HG02588 (cell line): Measurements from ENCODE around the gene KRTAP3-3.

Experiments used
- ATAC-seq: cut with Tn5 transposase; IDR thresholded peaks from one replicate; pipeline ENCODE4 v1.9.1; 2021; ENCODE audit warnings: mild to moderate bottlenecking, moderate library complexity; ENCODE audit not compliant: unreplicated experiment

Gene KRTAP3-3

GRCh38 chr17:40961591-40961990, 32.4 kb downstream of the KRTAP3-3 start:
- ATAC-seq = no peak

- no peak for ATAC-seq
Observed at GRCh38 chr17:40960144-40960543, 33.8 kb downstream of the KRTAP3-3 start.

GRCh38 chr17:40958086-40958953, 35.6 kb downstream of the KRTAP3-3 start:
- ATAC-seq = no peak

GRCh38 chr17:40956401-40957254, 37.3 kb downstream of the KRTAP3-3 start:
- no peak for ATAC-seq

DNA sequence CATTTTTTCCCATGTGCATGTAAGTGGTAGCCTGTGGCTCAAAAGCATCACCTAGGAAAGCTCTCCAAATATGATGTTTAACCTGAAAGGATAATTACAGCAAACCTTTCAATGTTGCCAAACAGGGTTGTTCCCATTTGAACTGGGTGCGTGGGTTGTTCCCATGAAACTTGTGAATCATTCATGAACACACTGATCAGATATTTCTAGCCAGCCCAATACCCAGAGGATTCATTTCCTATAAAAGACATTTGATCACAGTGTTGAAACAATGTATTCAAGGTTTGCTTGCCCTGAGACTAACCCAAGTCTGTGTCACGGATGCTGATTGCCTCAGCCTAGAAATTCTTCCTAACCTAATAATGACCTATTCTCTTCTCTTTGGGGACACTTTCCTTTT, 40.1 kb downstream of the KRTAP3-3 start:
- no peak for ATAC-seq

DNA sequence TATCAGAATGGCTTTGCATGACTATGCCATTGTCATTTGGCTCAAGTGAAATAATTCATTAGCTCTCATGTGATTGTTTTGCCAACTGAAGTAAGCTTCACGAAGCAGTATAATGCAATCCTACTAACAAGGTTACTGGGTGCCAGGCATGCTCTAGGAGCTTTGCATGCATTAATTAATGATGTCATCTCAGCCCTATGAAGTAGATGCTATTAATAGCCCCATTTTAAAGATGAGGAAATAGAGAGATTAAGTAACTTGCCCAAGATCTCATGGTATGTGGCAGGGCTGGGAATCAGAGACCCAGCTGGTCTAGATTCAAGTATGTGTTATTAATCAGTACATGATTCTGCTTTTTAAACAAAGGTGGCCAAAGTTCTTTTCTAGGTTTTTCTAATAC, 41.3 kb downstream of the KRTAP3-3 start:
- ATAC-seq = no peak

DNA sequence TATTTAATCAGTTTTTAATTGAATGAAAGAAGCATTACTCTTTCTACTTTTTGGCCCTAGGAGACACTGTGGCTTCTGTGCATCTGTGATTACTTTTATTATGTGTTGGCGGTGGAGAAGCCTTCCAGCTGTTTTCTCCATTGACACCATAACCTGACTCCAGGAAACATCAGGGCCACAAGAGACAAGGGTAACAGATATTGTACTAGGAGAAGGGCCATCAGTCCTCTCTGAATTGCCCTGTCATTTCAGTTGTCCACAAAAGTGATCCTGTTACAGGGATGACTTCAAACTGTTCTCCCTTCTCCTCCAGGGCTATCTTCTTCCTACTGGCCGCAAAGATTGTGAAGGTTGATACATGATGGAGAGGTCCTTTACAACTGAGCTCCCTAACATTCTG, 41.8 kb downstream of the KRTAP3-3 start:
- ATAC-seq = no peak

- no peak for ATAC-seq
Observed at GRCh38 chr17:40951011-40951622, 42.8 kb downstream of the KRTAP3-3 start.

GRCh38 chr17:40950176-40950575, 43.8 kb downstream of the KRTAP3-3 start:
- ATAC-seq = no peak

DNA sequence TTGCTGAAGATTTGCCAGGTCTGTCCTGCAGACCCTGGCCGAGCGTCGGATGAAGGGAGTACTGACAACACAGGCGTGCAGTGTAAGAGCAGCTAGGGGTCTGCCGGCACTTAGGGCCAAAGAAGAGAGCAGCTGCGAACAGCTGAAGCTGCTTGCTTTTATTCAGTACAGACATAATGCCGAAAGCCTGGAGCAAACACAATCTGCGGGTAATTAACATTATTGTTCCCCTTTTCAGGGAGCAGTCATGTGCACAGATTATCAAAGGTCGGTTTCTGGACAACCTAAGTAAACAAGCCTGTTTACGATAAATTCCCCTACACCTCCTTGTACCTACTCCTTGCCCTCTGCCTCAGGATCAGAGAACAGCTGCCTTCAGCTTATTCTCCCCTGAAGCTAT, 44.5 kb downstream of the KRTAP3-3 start:
- no peak for ATAC-seq

DNA sequence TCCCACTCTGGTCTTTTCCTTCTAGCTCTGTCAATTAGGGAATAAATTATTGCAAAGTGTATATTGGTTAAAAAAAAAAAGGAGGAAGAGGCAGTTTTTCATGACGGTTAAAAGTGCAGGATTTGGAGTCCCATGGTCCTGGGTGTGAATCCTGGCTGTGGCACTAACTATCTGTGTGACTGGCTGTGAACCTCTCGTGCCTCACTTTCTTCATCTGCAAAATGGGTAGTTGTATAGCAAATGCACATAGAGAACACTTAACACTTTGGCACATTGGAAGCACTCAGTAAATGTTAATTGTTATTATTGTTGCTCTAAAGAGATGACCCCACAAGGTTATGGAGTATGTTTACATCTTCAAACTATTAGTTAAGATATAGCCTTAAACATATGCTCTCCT, 46.0 kb downstream of the KRTAP3-3 start:
- ATAC-seq = no peak

DNA sequence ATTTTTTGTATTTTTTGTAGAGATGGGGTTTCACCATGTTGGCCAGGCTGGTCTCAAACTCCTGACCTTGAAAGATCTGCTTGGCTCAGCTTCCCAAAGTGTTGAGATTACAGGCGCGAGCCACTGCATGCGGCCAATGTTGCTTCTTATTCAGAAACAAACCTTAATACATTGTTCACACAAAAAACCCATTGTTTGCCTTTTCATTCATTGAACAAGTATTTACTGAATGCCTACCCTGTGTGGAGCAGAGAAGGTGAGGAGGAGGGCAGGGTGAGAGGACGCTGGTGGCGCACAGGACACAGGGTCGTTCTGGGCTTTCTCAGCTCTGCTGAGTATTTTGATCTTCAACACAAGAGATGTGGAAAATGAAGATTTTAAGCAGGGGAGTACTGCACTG, 48.5 kb downstream of the KRTAP3-3 start:
- no peak for ATAC-seq

- ATAC-seq = no peak
Observed at GRCh38 chr17:40944531-40944930, 49.4 kb downstream of the KRTAP3-3 start.
